SK-N-MC (cell line): ENCODE measurements around the gene XPA.
"Not testable (repeated sequence)": the region's sequence is repeated elsewhere in the genome, so short reads cannot be mapped to it uniquely, and the experiment has no call there.

Experiments
- EZH2 ChIP-seq: fragments of 200-600 bp; sonication (generic); IDR thresholded peaks from one replicate; pipeline ENCODE4 v1.6.1; 2017; ENCODE audit warnings: antibody characterized with exemption
- FOXP2 ChIP-seq: optimal IDR thresholded peaks from 2 replicates; pipeline ENCODE3; 2011; ENCODE audit warnings: mild to moderate bottlenecking, moderate library complexity; ENCODE audit not compliant: insufficient read depth; ENCODE audit errors: extremely low read length, control extremely low read depth
- POLR2AphosphoS5 ChIP-seq: IDR thresholded peaks from 2 replicates; pipeline ENCODE4 v1.6.1; 2012; ENCODE audit warnings: mild to moderate bottlenecking, low read depth, low read length, borderline replicate concordance

DNA sequence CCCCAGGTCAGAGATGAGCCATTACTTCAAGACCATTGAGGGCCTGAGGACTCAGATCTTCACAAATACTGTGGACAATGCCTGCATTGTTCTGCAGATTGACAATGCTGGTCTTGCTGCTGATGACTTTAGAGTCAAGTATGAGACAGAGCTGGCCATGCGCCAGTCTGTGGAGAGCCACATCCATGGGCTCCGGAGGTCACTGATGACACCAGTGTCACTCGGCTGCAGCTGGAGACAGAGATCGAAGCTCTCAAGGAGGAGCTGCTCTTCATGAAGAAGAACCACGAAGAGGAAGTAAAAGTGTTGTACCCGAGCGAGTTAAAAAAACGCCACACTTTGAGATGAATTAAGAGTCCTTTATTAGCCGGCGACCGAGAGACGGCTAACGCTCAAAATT is 2.1 kb upstream of the XPA start:
- TF ChIP-seq EZH2, POLR2AphosphoS5, FOXP2: not testable (repeated sequence)
